Activated CD4-positive, alpha-beta T cell treated with anti-CD3 and anti-CD28 coated beads, Interleukin-2, amount 50 U/mL, for 1 hour (primary cell): ENCODE data around the gene DHH.

Experiments used
- DNase-seq: peaks from one replicate; pipeline ENCODE4 v3.0.0-alpha.2; 2020

The DHH gene

GRCh38 chr12:49108958-49109404 lies 14.4 kb upstream of the DHH start:
- DNase-seq = no peak

GRCh38 chr12:49105504-49106084 lies 11.0 kb upstream of the DHH start:
- no peak for DNase-seq

- no peak for DNase-seq
Measured at GRCh38 chr12:49104822-49105221, 10.2 kb upstream of the DHH start.

- no peak for DNase-seq
Measured at GRCh38 chr12:49100380-49100779, 5.8 kb upstream of the DHH start.

- no peak for DNase-seq
Measured at GRCh38 chr12:49098703-49099102, 4.1 kb upstream of the DHH start.

GRCh38 chr12:49098035-49098451 lies 3.4 kb upstream of the DHH start:
- DNase-seq = peak; percentile 62

GRCh38 chr12:49097381-49097780 lies 2.8 kb upstream of the DHH start:
- DNase-seq = no peak

GRCh38 chr12:49094975-49095365 lies 369 bp upstream of the DHH start:
- no peak for DNase-seq

- DNase-seq = no peak
Measured at GRCh38 chr12:49093792-49094159, 825 bp downstream of the DHH start.

GRCh38 chr12:49092816-49093406 lies 1.7 kb downstream of the DHH start:
- DNase-seq = no peak

- DNase-seq = peak; percentile 55
Measured at GRCh38 chr12:49092086-49092815, 2.4 kb downstream of the DHH start.

GRCh38 chr12:49091836-49092085 lies 2.8 kb downstream of the DHH start:
- no peak for DNase-seq

- no peak for DNase-seq
Measured at GRCh38 chr12:49091056-49091835, 3.4 kb downstream of the DHH start.

GRCh38 chr12:49089821-49090773 lies 4.5 kb downstream of the DHH start:
- DNase-seq = no peak

- no peak for DNase-seq
Measured at GRCh38 chr12:49088932-49089330, 5.7 kb downstream of the DHH start.

- peak; percentile 60 for DNase-seq
Measured at GRCh38 chr12:49088150-49088931, 6.3 kb downstream of the DHH start.

- no peak for DNase-seq
Measured at GRCh38 chr12:49086116-49086515, 8.5 kb downstream of the DHH start.

- no peak for DNase-seq
Measured at GRCh38 chr12:49084438-49084837, 10.2 kb downstream of the DHH start.

- DNase-seq = no peak
Measured at GRCh38 chr12:49079793-49080192, 14.8 kb downstream of the DHH start.

GRCh38 chr12:49070971-49071370 lies 23.6 kb downstream of the DHH start:
- DNase-seq = no peak

GRCh38 chr12:49069507-49070346 lies 24.9 kb downstream of the DHH start, which contains the start of gene RHEBL1:
TSS of gene RHEBL1 (minus strand) at chr12:49069979. CDS start at chr12:49069785, 194 bp downstream.
- peak; percentile 98 for DNase-seq
